Measurements from ENCODE around the gene RRAS2.
A peak's percentile ranks its signal among the peaks of the same experiment; 100 is the strongest.
"Not testable (repeated sequence)": the region's sequence is repeated elsewhere in the genome, so short reads cannot be mapped to it uniquely, and the experiment has no call there.

The RRAS2 gene

GRCh38 chr11:14358729-14359439 lies at the start of gene RRAS2:
RRAS2 (minus strand) TSS chr11:14359183; CDS start chr11:14358870, 313 bp downstream.
- peak; percentile 53 for DNase-seq

DNA sequence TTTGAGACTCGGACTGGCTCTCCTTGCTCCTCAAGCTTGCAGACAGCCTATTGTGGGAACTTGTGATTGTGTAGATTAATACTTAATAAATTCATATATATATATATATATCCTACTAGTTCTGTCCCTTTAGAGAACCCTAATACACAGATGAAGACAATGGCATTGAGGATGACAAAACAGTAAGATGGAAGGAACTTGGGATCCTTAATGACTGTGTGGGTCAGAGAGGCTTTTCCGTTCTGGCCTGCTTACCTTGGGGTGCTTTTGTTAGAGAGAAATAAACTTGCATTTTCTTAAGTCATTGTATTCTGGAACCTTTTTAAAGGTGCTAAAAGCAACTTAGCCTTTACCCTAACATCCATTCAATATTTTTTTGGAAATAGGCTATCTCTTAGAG lies 49.6 kb upstream of the RRAS2 start:
- DNase-seq = no peak

GRCh38 chr11:14406116-14406515 lies 47.1 kb upstream of the RRAS2 start:
- not testable (repeated sequence) for DNase-seq

DNA sequence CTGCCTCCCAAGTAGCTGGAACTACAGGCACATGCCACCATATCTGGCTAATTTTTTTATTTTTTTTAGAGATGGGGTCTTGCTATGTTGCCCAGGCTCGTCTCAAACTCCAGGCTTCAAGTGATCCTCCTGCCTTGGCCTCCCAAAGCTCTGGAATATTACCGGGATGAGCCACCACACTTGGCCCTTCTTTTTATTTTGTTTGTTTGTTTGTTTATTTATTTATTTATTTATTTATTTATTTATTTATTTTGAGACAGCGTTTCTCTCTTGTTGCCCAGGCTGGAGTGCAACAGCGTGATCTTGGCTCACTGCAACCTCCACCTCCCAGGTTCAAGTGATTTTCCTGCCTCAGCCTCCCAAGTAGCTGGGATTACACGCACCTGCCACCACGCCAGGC lies 44.5 kb upstream of the RRAS2 start:
- not testable (repeated sequence) for DNase-seq

DNA sequence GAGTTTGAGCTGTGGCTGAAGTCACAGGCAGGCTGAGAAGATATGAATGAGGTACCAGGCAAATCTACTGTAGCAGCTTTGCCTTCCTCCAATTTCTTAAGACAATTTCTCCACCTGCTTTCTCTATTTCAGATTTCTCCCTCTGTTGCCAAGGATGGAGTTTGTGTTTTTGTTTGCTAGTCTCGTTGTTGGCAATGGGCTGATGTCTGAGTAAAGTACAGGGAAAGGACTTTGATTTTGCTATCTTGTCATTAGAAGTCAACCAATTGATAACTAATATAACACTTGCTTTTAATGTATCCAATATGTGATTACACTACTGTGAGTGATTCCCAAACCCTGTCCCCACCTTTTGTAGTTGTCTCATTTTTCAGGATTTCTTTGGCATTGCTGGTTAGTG lies 40.1 kb upstream of the RRAS2 start:
- no peak for DNase-seq

- no peak for DNase-seq
Measured at GRCh38 chr11:14396273-14396672, 37.3 kb upstream of the RRAS2 start.

DNA sequence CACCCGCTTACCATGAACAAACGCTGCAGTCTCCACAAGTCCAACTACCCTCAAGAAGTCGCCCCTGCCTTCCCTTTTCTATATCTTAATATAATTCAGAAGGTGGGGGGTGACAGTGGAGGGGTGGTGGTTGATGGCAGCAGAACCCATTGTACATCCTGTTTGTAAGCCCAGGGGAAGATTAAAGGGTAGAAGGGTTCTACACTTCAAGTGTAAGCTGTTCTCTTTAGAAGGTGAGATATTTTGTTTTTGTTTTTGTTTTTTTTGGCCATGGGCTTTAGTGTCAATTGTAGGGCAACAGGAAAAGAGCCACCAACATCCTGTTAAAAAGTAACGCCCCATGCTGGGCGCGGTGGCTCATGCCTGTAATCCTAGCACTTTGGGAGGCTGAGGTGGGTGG lies 34.9 kb upstream of the RRAS2 start:
- no peak for DNase-seq

- no peak for DNase-seq
Measured at GRCh38 chr11:14393129-14393528, 34.1 kb upstream of the RRAS2 start.

DNA sequence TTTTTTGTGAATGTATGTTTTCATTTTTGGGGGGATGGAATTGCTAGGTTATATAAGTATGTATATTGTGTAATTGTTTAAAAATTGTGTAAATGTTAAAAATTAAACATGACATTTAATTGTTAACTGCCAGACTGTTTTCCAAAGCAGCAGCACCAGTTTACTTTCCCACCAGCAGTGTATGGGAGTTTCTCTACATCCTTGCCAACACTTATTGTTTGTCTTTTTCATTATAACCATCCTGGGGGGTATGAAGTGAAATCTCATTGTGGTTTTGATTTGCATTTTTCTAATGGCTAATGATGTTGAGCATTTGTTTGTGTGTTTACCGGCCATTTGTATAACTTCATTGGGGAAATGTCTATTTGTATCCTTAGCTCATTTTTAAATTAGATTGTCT lies 31.7 kb upstream of the RRAS2 start:
- no peak for DNase-seq

- DNase-seq = no peak
Measured at GRCh38 chr11:14388352-14388751, 29.4 kb upstream of the RRAS2 start.

DNA sequence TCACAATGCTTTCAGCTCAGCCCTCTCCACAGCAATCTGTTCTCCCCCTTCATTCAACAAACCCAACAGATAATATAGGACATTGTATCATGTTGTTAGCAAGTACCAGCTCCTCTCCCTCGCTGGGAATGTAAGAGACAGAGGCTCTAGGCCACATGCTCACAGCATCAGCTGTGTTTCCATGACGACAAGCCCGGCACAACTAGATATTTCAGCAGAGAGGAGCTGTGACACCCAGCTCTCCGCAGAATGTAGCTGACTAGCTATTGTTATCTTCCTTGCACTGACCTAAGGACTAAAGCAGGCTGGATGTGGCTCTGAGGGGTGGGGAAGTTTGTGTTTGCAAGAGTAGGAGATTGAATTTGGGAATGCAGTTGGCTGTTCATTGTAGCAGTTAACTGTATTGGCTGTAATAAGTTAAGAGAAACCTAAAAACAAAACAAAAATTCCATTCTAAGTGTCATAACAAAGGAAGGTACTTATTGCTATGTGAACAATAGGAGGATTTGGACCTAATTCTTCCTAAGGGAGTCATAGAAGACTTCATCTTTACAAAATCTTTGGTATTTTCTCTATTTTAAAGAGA lies 28.0 kb upstream of the RRAS2 start:
- DNase-seq = peak; percentile 1

GRCh38 chr11:14386081-14386480 lies 27.1 kb upstream of the RRAS2 start:
- DNase-seq = no peak

- no peak for DNase-seq
Measured at GRCh38 chr11:14384338-14384737, 25.4 kb upstream of the RRAS2 start.

DNA sequence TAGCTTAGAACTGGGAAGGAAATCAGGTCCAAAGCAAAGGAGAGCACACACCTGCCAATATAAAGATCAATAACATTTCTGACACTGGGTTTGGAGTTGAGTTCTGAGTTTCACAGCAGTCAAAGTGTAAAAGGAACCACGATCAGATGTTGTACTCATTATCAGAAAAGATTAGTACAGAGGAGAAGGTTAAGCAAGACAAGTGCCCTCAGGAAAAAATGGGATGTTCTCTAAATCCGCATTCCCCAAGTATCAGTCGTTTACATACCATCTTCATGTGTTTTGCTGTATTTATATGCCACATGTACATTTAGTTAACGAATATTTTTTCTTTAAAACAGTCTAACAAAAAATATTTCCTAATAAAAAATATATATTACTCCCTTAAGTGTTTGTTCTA lies 23.0 kb upstream of the RRAS2 start:
- DNase-seq = no peak

- DNase-seq = peak; percentile 24
Measured at GRCh38 chr11:14380947-14381561, 22.1 kb upstream of the RRAS2 start.

GRCh38 chr11:14380125-14380936 lies 21.3 kb upstream of the RRAS2 start:
- DNase-seq = no peak

DNA sequence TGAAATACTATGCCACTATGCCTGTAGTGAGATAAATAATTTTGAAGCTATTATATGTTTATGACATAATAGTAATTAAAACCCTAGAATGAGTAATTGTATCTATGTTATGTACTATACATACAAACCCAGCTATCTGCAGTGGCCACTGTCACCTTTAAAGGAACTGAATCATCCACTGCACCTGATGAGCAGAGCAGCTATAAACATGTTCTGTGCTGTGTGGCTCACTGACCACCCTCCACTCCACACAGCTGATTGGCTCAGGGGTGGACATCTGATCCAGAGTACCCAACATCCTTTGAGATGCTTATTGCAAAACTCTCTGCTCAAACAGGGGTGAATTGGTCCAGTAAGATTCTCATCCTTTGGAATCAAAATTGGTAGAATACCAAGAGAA lies 19.2 kb upstream of the RRAS2 start:
- DNase-seq = no peak

GRCh38 chr11:14376920-14377319 lies 17.9 kb upstream of the RRAS2 start:
- no peak for DNase-seq

GRCh38 chr11:14374922-14375830 lies 16.2 kb upstream of the RRAS2 start:
- no peak for DNase-seq

DNA sequence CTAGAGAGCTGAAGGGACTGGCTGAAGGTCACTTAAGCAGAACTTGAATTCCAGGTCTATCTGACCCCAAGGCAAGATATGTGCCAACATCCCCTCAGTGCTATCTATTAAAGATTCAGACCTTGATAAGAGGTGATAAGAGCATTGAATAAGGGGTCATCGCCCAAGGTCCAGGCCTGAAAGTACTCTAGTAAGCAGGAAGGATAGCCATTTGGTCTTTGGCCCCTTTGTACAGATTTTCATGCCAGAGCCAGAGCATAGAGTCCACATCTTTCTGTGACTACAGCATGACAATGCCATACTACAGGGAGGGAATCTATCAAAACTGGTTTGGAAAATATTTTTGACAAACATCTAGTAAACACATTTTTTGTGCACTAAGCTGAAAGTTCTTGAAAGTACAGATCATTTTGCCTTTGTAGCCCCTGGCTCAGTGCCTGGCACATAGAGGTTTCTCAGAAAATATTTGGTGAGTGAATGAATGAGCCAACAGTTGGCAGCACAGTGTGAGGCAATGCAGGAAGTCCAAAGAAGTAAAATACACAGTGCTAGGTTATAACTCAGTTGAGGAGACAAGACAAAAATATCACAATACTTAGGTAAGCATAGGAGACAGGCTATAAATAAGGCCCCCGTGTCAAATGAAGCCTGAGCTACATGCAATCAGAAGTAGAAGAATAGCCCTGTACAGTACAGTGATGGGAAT lies 15.1 kb upstream of the RRAS2 start:
- DNase-seq = no peak

DNA sequence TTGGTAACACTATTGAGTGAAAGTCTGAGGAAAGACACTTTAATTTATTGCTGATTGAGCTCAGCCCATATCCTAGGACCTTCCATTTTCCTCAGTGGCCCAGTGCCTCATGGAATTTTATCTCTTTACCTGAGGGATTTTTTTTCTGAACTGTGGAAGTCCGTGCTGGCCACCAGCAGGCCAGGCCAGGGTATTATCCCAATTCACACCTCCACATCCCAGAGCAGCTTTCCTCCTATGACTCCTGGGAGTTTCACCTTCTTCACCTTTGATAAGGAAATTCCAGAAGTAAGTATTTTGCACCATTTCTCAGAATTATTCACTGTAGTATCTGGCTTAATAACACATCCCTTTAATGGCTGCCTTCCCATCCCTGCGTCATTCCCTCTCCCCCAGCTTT lies 13.0 kb upstream of the RRAS2 start:
- DNase-seq = no peak

GRCh38 chr11:14371249-14371648 lies 12.3 kb upstream of the RRAS2 start:
- no peak for DNase-seq
